Choroid plexus epithelial cell (primary cell): Measurements from ENCODE around the gene DDX56.

ENCODE experiments used
- DNase-seq: peaks from one replicate; pipeline ENCODE4 v3.0.0-alpha.2; 2010; ENCODE audit warnings: low read depth
- H3K4me3 ChIP-seq: 2 replicates; pipeline ENCODE4 v1.5.1; 2011; ENCODE audit warnings: low read depth, mild to moderate bottlenecking, control low read depth, low read length, moderate library complexity
- CTCF ChIP-seq: conservative IDR thresholded peaks from 2 replicates; pipeline ENCODE4 v1.5.1; 2011; ENCODE audit warnings: low read depth, mild to moderate bottlenecking, control low read depth, inconsistent platforms, low read length, moderate library complexity

DDX56 gene

GRCh38 chr7:44547536-44548231, 26.0 kb downstream of the DDX56 start:
- no peak for TF ChIP-seq CTCF
- peak; percentile 37 for DNase-seq
- no peak overlapping the region for H3K4me3 ChIP-seq

GRCh38 chr7:44541876-44542610, 31.7 kb downstream of the DDX56 start:
- TF ChIP-seq CTCF = no peak
- H3K4me3 ChIP-seq = no peak overlapping the region
- no peak for DNase-seq

GRCh38 chr7:44541028-44541869, 32.5 kb downstream of the DDX56 start, which contains the start of gene NPC1L1:
Gene NPC1L1 (minus strand): TSS chr7:44541330. CDS start chr7:44541259, 71 bp downstream.
- no peak for TF ChIP-seq CTCF
- no peak for DNase-seq
- H3K4me3 ChIP-seq = no peak within 1 kb of the TSS

GRCh38 chr7:44540592-44541027, 33.1 kb downstream of the DDX56 start:
- TF ChIP-seq CTCF = no peak
- DNase-seq = no peak

GRCh38 chr7:44539669-44540506, 33.8 kb downstream of the DDX56 start:
- no peak for DNase-seq
- TF ChIP-seq CTCF = no peak
- H3K4me3 ChIP-seq = no peak overlapping the region

More at GRCh38 chr7:44540592-44541027, 33.1 kb downstream of the DDX56 start:
- H3K4me3 ChIP-seq = no peak overlapping the region

GRCh38 chr7:44538798-44539668, 34.7 kb downstream of the DDX56 start:
- no peak for DNase-seq
- no peak for TF ChIP-seq CTCF
- no peak overlapping the region for H3K4me3 ChIP-seq
